Ramos (cell line): ENCODE data around the gene APOBEC3H.
"Not testable (repeated sequence)": the region's sequence is repeated elsewhere in the genome, so short reads cannot be mapped to it uniquely, and the experiment has no call there.

Experiments used
- in situ Hi-C: fragments of 300-500 bp; cut with MboI; formaldehyde crosslinking; loops from one replicate; pipeline ENCODE4 v1.14.3; 2022; ENCODE audit warnings: low sequenced_read_pairs; ENCODE audit not compliant: unreplicated experiment

Gene APOBEC3H

DNA sequence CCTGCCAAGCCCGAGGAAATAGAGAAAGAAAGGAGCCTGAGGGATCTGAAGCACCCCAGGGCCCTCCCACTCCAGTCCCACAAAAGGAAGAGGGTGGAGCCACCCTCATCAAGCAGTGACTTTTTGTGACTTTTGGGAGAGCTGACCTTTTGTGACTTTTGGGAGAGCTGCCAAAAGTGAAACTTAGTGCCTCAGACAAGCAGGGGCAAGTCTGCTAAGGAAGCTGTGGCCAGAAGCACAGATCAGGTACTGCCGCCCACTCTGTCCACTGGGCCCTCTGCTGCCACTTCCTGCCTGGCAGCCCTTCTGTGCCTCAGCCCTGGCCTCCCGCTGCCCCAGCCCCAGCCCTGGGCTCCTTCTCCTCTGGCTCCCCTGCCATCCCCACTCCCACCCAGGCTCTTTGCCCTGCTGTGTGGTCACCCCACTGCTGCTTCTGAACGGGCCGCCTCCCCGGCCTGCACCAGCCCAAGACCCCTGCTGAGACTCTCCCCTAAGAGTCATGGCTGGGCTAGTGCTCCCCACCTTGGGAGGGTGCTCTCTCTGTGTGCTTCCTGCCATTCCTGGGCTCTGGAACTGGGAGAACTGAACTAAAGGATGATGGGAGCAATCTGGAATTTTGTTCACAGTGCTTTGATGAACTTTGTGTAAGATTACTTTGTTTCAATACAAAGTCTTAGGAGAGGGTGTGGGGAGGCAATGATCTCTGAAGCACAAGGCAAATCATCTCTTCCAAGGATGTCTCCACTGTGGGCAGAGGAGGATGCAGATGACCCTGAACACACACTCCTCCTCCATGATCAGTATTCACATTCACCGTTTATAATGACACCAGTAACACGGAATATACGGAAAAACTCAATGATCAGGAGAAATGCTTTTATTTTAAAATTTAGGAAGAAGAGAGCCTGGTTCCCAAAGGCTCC lies at the start of gene APOBEC3H:
Gene APOBEC3H, plus strand, starts transcription at position 147 of the 923 bp plus-strand sequence. CDS start 3,035 bp downstream, outside the sequence.
- in situ Hi-C loops: no loop called here

DNA sequence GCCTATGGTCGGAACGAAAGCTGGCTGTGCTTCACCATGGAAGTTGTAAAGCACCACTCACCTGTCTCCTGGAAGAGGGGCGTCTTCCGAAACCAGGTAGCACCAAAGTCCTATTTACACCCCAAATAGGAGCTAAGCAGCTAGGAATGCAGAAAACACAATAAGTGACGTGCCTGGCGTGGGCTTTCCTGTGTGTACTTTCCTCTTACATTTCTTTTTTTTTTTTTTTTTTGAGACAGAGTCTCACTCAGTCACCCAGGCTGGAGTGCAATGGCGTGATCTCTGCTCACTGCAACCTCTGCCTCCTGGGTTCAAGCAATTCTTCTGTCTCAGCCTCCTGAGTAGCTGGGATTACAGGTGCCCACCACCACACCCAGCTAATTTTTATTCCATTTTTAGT lies 47.6 kb upstream of the APOBEC3H start:
- in situ Hi-C loops: not testable (repeated sequence)

DNA sequence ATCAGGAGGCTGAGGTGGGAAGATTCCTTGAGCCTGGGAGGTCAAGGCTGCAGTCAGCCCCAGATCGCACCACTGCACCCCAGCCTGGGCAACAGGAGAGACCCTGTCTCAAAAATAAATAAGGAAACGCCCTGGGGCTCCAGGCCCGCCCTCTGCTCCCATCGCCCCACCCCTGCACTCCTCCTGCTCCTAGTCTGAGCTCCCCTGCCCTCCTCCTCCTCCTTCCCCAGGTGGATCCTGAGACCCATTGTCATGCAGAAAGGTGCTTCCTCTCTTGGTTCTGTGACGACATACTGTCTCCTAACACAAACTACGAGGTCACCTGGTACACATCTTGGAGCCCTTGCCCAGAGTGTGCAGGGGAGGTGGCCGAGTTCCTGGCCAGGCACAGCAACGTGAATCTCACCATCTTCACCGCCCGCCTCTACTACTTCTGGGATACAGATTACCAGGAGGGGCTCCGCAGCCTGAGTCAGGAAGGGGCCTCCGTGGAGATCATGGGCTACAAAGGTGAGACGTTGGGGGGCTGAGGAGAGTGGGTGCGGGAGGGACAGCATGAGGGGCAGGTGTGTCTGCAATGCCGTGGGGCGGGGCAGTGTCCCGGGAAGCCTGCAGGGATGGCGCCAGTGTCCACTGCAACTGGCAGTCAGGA lies 45.1 kb upstream of the APOBEC3H start:
- in situ Hi-C loops: not testable (repeated sequence)

DNA sequence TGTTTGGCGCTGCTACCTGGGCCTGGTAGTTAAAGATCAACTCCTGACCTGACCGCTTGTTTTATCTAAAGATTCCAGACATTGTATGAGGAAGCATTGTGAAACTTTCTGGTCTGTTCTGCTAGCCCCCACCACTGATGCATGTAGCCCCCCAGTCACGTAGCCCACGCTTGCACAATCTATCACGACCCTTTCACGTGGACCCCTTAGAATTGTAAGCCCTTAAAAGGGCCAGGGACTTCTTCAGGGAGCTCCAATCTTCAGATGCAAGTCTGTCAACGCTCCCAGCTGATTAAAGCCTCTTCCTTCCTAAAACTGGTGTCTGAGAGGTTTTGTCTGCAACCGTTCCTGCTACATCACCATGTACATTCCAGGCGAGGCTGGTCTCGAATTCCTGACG lies 41.4 kb upstream of the APOBEC3H start:
- in situ Hi-C loops: no loop called here

DNA sequence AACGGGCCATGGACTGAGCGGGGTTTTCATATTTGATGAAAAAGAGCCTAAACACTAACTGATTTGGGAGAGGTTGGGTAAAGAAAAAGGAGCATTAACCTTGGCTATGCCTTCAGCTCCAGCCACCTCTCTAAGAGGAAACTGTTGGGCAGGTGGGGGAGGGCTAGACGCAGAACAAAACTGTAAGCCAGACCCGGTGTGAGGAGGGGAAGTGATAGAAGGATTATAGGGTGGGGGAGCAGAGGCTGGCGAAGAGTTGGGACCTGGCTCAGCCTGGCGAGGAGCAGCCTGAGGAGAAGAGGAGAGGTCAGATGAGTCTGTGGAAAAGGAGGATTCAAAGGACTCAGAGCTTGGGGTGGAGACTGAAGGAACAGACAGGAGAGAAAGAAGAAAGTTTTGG lies 35.8 kb upstream of the APOBEC3H start:
- in situ Hi-C loops: not testable (repeated sequence)

DNA sequence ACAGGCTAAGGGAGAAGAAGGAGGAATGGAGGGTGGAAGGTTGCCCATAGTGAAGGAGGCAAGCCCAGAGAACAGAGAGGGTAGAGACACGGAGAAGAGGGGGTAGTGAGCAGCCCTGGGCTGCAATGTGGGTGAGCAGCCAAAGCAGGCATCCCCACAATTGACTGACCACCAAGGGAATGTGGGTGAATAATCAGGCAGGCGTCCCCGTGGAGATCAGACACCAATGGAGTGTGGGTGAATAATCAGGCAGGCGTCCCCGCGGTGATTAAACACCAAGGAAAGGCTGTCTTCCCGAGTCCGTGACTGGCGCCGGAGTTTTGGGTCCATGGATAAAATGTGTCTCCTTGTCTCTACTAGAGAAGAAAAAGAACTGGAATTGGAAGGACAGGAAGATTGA lies 35.1 kb upstream of the APOBEC3H start:
- in situ Hi-C loops: not testable (repeated sequence)

DNA sequence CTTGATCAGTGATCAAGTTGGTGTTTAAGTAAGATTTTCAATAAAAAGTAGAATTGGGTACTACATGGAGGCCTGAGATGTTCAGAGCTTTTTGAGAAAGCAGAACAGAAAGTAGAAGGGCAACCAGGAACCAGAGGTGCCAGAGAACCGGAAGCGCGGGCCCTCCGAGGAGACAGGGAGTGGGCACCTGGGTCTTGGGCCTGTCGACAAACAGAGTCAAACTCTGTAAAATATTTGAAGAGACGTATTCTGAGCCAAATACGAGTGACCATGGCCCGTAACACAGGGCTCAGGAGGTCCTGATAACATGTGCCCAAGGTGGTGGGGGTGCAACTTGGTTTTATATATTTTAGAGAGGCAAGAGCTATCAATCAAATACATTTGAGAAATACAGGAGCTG lies 33.1 kb upstream of the APOBEC3H start:
- in situ Hi-C loops: not testable (repeated sequence)

DNA sequence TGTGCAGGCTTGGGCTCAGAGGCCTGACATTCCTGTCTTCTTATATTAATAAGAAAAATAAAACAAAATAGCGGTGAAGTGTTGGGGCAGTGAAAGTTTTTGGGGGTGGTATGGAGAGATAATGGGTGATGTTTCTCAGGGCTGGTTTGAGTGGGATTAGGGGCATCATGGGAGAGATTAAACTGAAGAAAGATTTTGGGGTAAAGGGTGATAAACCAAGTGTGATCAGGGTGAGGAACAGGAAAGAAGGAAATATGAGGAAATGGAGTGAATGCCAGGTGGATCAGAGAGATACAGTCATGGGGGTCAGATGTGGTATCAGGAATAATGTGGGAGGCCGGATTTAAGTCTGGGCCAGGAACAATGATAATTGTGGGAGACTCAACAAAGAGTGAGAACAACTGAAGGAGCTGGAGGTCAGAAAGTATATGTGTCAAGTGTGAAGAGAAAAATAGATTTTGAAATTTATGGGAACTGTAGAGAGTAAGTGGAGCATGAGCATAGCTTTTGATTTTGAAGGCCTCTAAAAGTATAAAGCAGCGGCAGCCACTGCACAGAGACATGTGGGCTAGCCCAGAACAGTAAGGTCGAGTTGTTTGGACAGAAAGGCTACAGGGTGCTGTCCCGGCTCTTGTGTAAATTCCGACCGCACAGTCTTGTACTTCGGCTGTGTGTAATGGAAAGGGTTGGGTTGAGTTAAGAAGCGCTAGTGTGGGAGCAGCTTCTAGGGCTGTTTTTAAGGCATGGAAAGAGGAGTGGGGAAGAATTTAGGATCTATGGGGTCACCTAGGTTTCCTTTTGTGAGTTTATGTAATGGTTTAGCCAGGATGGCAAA lies 30.4 kb upstream of the APOBEC3H start:
- in situ Hi-C loops: not testable (repeated sequence)

DNA sequence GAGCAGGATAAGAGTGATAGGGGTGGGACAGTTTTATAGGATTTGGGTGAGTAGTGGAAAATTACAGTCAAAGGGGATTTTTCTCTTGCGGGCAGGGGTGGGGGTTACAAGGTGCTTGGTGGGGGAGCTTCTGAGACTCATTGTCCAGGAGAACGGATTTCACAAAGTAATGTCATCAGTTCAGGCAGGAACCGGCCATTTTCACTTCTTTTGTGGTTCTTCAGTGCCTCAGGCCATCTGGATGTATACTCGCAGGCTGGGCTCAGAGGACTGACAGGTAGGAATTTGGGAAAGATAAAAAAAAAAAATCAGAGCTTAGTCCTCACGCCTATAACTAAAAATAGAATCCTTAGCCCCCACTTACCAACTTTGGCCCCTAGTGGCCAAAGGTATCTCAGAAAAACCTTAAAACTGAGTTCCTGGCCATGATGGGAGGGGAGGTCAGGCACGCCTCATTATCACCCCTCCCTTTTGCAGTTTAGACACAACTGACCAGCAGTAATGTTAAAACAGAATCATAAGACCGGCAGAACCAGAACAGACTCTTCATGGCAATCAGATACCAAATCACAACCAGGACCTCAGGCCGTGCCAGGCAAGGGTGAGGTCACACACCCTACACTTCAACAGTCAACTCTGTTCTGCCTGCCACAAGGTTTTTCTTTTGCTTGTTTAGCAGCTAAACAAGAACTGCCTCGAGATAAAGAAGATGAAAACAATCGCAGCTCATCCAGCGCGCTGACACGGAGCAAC lies 28.8 kb upstream of the APOBEC3H start:
- in situ Hi-C loops: no loop called here

DNA sequence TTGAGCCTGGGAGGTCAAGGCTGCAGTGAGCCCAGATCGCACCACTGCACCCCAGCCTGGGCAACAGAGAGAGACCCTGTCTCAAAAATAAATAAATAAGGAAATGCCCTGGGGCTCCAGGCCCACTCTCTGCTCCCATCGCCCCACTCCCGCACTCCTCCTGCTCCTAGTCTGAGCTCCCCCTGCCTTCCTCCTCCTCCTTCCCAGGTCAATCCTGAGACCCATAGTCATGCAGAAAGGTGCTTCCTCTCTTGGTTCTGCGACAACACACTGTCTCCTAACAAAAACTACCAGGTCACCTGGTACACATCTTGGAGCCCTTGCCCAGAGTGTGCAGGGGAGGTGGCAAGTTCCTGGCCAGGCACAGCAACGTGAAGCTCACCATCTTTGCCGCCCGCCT lies 26.9 kb upstream of the APOBEC3H start:
- in situ Hi-C loops: no loop called here

DNA sequence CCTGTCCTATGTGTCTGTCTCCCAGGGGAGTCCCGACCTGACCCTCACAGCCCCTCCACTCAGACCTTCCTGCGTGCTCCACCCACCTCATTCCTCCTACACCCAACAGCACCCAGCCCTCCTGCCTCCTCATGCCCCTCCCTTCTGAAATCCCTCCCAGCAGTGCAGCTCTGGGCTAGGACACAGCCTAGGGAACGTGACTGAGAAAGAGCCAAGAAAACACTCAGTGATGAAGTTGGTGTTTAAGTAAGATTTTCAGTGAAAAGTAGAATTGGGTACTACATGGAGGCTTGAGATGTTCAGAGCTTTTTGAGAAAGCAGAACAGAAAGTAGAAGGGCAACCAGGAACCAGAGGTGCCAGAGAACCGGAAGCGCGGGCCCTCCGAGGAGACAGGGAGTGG lies 24.5 kb upstream of the APOBEC3H start:
- in situ Hi-C loops: not testable (repeated sequence)

DNA sequence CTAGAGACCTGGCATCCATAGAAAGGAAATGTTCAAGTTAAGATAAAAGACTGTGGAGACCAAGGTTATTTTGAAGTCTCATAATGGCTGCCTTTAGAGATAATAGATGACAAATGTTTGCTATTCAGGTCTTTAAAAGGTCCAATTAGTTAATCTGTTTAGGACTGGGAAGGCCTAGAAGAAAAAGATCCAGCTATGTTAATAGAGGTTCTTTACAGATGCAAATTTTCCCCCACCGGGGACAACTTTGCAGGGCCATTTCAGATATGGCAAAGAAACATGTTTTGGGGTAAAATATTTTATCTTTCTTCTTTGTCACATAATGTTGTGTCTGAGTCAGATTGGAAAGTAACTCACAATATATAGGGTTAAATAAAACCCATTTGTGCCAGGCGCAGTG lies 23.1 kb upstream of the APOBEC3H start:
- in situ Hi-C loops: no loop called here

DNA sequence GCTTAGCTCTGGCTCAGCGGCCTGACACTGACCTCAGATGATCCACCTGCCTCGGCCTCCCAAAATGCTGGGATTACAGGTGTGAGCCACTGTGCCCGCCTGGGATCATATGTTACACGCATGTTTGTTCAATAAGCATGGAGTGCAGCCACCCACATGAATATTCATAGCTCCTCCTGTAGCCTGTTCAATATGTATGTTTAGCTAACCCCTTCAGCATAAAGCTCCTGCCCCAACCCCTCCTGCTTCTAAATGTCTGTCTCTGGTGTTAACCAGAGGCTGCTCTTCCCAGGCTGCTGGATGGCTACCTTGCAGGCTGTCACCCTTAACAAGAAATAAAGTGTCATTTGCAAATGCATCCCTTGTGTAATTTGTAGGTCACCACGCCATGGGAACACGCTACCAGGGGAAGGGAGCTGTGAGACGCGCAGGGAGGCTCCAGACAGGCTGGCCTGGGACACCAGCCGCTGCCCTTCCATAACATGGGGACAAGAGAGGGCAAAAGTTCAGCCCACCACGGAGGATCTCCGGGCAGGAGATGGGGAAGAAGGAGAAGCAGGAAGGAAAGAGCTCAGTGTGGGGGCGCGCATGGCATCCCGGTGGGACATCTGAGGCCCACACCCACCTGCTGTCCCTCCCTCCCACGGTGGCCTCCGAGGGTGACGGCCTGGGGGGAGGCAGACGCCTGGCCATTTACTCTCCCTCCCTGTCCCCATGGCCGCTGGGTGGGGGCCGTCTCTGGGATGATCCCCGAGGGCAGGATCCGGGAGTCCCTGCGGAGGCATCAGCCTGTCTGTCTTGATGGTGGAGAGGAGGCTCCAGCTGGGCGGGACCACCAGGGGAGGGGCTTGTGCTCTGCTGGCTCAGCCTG lies 20.7 kb upstream of the APOBEC3H start:
- in situ Hi-C loops: not testable (repeated sequence)

DNA sequence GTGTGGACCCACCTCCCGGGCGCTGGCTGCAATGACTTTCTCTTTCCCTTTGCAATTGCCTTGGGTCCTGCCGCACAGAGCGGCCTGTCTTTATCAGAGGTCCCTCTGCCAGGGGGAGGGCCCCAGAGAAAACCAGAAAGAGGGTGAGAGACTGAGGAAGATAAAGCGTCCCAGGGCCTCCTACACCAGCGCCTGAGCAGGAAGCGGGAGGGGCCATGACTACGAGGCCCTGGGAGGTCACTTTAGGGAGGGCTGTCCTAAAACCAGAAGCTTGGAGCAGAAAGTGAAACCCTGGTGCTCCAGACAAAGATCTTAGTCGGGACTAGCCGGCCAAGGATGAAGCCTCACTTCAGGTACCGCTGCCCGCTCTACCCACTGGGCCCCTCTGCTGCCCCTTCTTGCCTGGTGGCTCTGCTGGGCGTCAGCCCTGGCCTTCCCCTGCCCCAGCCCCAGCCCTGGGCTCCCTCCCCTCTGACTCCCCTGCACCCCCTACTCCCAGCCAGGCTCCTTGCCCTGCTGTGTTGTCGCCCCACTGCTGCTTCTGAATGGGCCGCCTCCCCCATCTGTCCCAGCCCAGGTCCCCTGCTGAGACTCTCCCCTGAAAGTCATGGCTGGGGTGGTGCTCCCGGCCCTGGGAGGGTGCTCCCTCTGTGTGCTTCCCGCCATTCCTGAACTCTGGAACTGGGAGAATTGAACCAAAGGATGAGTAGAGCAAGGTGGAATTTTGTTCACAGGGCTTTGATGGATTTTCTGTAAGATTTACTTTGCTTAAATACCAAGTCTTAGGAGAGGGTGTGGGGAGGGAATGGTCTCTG lies 19.8 kb upstream of the APOBEC3H start, which contains the start of gene APOBEC3G:
Gene APOBEC3G, plus strand, starts transcription at position 250 of the 815 bp plus-strand sequence. Its CDS starts 87 bp downstream, at position 337.
- in situ Hi-C loops: not testable (repeated sequence)

DNA sequence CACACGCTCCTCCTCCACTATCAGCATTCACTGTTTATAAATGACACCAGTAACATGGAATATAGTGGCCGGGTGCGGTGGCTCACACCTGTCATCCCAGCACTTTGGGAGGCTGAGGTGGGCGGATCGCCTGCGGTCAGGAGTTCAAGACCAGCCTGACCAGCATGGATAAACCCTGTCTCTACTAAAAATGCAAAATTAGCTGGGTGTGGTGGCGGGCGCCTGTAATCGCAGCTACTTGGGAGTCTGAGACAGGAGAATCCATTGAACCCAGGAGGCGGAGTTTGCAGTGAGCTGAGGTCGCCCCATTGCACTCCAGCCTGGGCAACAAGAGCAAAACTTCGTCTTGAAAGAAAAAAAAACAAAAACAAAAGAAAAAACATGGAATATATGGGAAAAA lies 19.1 kb upstream of the APOBEC3H start:
- in situ Hi-C loops: not testable (repeated sequence)

DNA sequence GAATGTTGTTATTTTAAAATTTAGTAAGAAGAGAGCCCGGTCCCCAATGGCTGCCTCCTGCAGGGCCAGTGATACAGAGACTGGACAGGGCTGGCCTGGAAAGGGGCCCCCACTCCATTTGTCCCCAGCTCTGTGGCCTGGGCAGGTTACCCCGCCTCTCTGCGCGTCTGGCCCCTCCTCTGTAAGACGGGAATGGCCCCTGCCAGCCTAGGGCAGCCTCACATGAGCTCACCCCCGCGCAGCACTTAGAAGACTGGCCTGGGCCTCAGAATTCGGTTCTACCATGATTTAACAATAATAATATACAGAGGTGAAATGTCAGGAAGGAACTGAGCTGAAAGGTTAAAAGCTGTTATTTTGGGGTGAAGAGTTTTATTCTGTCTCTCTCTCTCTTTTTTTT lies 18.7 kb upstream of the APOBEC3H start:
- in situ Hi-C loops: no loop called here

DNA sequence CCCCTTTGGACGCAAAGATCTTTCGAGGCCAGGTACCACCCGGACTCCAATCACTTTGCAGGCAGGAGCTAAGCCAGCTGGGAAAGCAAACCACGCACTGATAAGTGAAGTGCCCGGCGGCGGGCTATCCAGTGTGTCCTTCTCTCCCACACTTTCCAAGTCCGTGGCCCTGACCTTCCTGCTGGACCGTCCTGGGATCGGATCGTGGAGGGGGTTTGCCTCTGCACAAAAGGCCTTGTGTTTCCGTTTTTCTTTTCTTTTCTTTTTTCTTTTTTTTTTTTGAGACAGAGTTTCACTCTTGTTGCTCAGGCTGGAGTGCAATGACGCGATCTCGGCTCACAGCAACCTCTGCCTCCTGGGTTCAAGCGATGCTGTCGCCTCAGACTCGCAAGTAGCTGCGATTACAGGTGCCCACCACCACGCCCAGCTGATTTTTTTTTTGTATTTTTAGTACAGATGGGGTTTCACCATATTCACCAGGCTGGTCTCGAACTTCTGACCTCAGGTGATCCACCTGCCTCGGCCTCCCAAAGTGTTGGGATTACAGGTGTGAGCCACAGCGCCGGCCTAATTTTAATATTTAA lies 17.9 kb upstream of the APOBEC3H start:
- in situ Hi-C loops: not testable (repeated sequence)
